GM19468 (cell line): ENCODE results near the gene ERGIC2.
A peak's percentile ranks its signal among the peaks of the same experiment; 100 is the strongest.

Source experiments
- ATAC-seq: cut with Tn5 transposase; IDR thresholded peaks from one replicate; pipeline ENCODE4 v1.9.1; 2021; ENCODE audit warnings: mild to moderate bottlenecking, moderate library complexity, moderate number of reproducible peaks; ENCODE audit not compliant: unreplicated experiment; ENCODE audit errors: extremely low read depth

Gene ERGIC2

GRCh38 chr12:29382251-29382650 lies 1.3 kb upstream of the ERGIC2 start:
- no peak for ATAC-seq

GRCh38 chr12:29376118-29376517 lies 4.9 kb downstream of the ERGIC2 start:
- ATAC-seq = no peak

GRCh38 chr12:29374913-29375312 lies 6.1 kb downstream of the ERGIC2 start:
- no peak for ATAC-seq

- ATAC-seq = no peak
Observed at GRCh38 chr12:29374012-29374411, 7.0 kb downstream of the ERGIC2 start.

- ATAC-seq = no peak
Observed at GRCh38 chr12:29365091-29365490, 15.9 kb downstream of the ERGIC2 start.

GRCh38 chr12:29354954-29355353 lies 26.0 kb downstream of the ERGIC2 start:
- no peak for ATAC-seq

GRCh38 chr12:29350080-29350479 lies 30.9 kb downstream of the ERGIC2 start:
- no peak for ATAC-seq

GRCh38 chr12:29346769-29347421 lies 34.1 kb downstream of the ERGIC2 start:
- no peak for ATAC-seq

GRCh38 chr12:29343022-29343799 lies 37.8 kb downstream of the ERGIC2 start:
- no peak for ATAC-seq

GRCh38 chr12:29337325-29337724 lies 43.6 kb downstream of the ERGIC2 start:
- ATAC-seq = no peak

GRCh38 chr12:29334937-29335336 lies 46.0 kb downstream of the ERGIC2 start:
- no peak for ATAC-seq

GRCh38 chr12:29333178-29333577 lies 47.8 kb downstream of the ERGIC2 start:
- ATAC-seq = no peak

- ATAC-seq = no peak
Observed at GRCh38 chr12:29329411-29329810, 51.6 kb downstream of the ERGIC2 start.

- no peak for ATAC-seq
Observed at GRCh38 chr12:29322157-29322556, 58.8 kb downstream of the ERGIC2 start.

- ATAC-seq = no peak
Observed at GRCh38 chr12:29320295-29321085, 60.5 kb downstream of the ERGIC2 start.

GRCh38 chr12:29317556-29318363 lies 63.2 kb downstream of the ERGIC2 start:
- peak; percentile 96 for ATAC-seq

GRCh38 chr12:29316752-29317151 lies 64.2 kb downstream of the ERGIC2 start:
- no peak for ATAC-seq

GRCh38 chr12:29314416-29314815 lies 66.6 kb downstream of the ERGIC2 start:
- no peak for ATAC-seq

GRCh38 chr12:29310899-29311298 lies 70.1 kb downstream of the ERGIC2 start:
- ATAC-seq = no peak

- ATAC-seq = no peak
Observed at GRCh38 chr12:29309320-29309902, 71.6 kb downstream of the ERGIC2 start.
